Measurements from ENCODE around the gene SERPINE2. TPM values are rescaled to one million over a fixed set of nuclear protein-coding genes. Genes with fewer than 3 reads are reported as not detected.

The SERPINE2 gene
- total and polyA plus RNA-seq, 2 donors: 11.0 to 24.6 TPM

- Histone ChIP-seq H3K9me3 (ENCODE audit: control insufficient read depth in 2 of 2, insufficient read depth in 1 of 2, low read length in 1 of 2) (no peaks in the 10 kb centered on the region), H3K27me3 (ENCODE audit: control insufficient read depth in 2 of 2, insufficient read depth in 1 of 2, low read length in 1 of 2) (no peaks in the 10 kb centered on the region), H3K4me3 (ENCODE audit: low read length in 2 of 2) (no peak overlapping the region), H3K27ac (ENCODE audit: low read depth in 1 of 2, low read length in 1 of 2) (no peak overlapping the region), H3K4me1 (ENCODE audit: control insufficient read depth in 2 of 2, insufficient read depth in 2 of 2, low read length in 2 of 2) (no peaks in the 10 kb centered on the region), H3K36me3 (ENCODE audit: control insufficient read depth in 2 of 2, insufficient read depth in 2 of 2, low read length in 1 of 2) (no peaks in the 10 kb centered on the region)
- no peak for DNase-seq (ENCODE audit: low read depth in 6 of 9, low spot score in 9 of 9)
- 96% methylated on average over 5 of the region's 5 CpGs for WGBS
Measured at GRCh38 chr2:223995569-223995968, 43.5 kb downstream of the SERPINE2 start.

- H3K27ac ChIP-seq (ENCODE audit: low read depth in 1 of 2, low read length in 1 of 2): no peak overlapping the region
- H3K27me3 ChIP-seq (ENCODE audit: control insufficient read depth in 2 of 2, insufficient read depth in 1 of 2, low read length in 1 of 2): no peaks in the 10 kb centered on the region
- 94% methylated on average over 4 of the region's 4 CpGs for WGBS
Measured at GRCh38 chr2:223994562-223995162, 44.4 kb downstream of the SERPINE2 start.

GRCh38 chr2:223993634-223994232 lies 45.4 kb downstream of the SERPINE2 start:
- H3K27me3 ChIP-seq (ENCODE audit: control insufficient read depth in 2 of 2, insufficient read depth in 1 of 2, low read length in 1 of 2): no peaks in the 10 kb centered on the region
- 46% methylated on average over 5 of the region's 5 CpGs for WGBS
- no peaks in the 10 kb centered on the region for H3K9me3 ChIP-seq (ENCODE audit: control insufficient read depth in 2 of 2, insufficient read depth in 1 of 2, low read length in 1 of 2)
- H3K4me1 ChIP-seq (ENCODE audit: control insufficient read depth in 2 of 2, insufficient read depth in 2 of 2, low read length in 2 of 2): no peaks in the 10 kb centered on the region
- H3K4me3 ChIP-seq (ENCODE audit: low read length in 2 of 2): no peak overlapping the region
- peak; percentile 23 to 74 (median 48) for DNase-seq (ENCODE audit: low read depth in 6 of 9, low spot score in 9 of 9)
- H3K36me3 ChIP-seq (ENCODE audit: control insufficient read depth in 2 of 2, insufficient read depth in 2 of 2, low read length in 1 of 2): no peaks in the 10 kb centered on the region
- H3K27ac ChIP-seq (ENCODE audit: low read depth in 1 of 2, low read length in 1 of 2): no peak overlapping the region

More at GRCh38 chr2:223994562-223995162, 44.4 kb downstream of the SERPINE2 start:
- no peaks in the 10 kb centered on the region for H3K9me3 ChIP-seq (ENCODE audit: control insufficient read depth in 2 of 2, insufficient read depth in 1 of 2, low read length in 1 of 2)
- DNase-seq (ENCODE audit: low read depth in 6 of 9, low spot score in 9 of 9): no peak
- H3K4me3 ChIP-seq (ENCODE audit: low read length in 2 of 2): no peak overlapping the region
- no peaks in the 10 kb centered on the region for H3K36me3 ChIP-seq (ENCODE audit: control insufficient read depth in 2 of 2, insufficient read depth in 2 of 2, low read length in 1 of 2)
- H3K4me1 ChIP-seq (ENCODE audit: control insufficient read depth in 2 of 2, insufficient read depth in 2 of 2, low read length in 2 of 2): no peaks in the 10 kb centered on the region

GRCh38 chr2:223991611-223992010 lies 47.5 kb downstream of the SERPINE2 start:
- Histone ChIP-seq H3K27me3 (ENCODE audit: control insufficient read depth in 2 of 2, insufficient read depth in 1 of 2, low read length in 1 of 2) (no peaks in the 10 kb centered on the region), H3K36me3 (ENCODE audit: control insufficient read depth in 2 of 2, insufficient read depth in 2 of 2, low read length in 1 of 2) (no peaks in the 10 kb centered on the region), H3K4me1 (ENCODE audit: control insufficient read depth in 2 of 2, insufficient read depth in 2 of 2, low read length in 2 of 2) (no peaks in the 10 kb centered on the region), H3K4me3 (ENCODE audit: low read length in 2 of 2) (no peak overlapping the region), H3K27ac (ENCODE audit: low read depth in 1 of 2, low read length in 1 of 2) (no peak overlapping the region), H3K9me3 (ENCODE audit: control insufficient read depth in 2 of 2, insufficient read depth in 1 of 2, low read length in 1 of 2) (no peaks in the 10 kb centered on the region)
- WGBS: 97% methylated on average over 12 of the region's 12 CpGs
- DNase-seq (ENCODE audit: low read depth in 6 of 9, low spot score in 9 of 9): no peak

- Histone ChIP-seq H3K4me1 (ENCODE audit: control insufficient read depth in 2 of 2, insufficient read depth in 2 of 2, low read length in 2 of 2) (no peaks in the 10 kb centered on the region), H3K36me3 (ENCODE audit: control insufficient read depth in 2 of 2, insufficient read depth in 2 of 2, low read length in 1 of 2) (no peaks in the 10 kb centered on the region), H3K27me3 (ENCODE audit: control insufficient read depth in 2 of 2, insufficient read depth in 1 of 2, low read length in 1 of 2) (no peaks in the 10 kb centered on the region), H3K4me3 (ENCODE audit: low read length in 2 of 2) (no peak overlapping the region), H3K27ac (ENCODE audit: low read depth in 1 of 2, low read length in 1 of 2) (no peak overlapping the region), H3K9me3 (ENCODE audit: control insufficient read depth in 2 of 2, insufficient read depth in 1 of 2, low read length in 1 of 2) (no peaks in the 10 kb centered on the region)
- no peak for DNase-seq (ENCODE audit: low read depth in 6 of 9, low spot score in 9 of 9)
- 92% methylated on average over 3 of the region's 3 CpGs for WGBS
Measured at GRCh38 chr2:223989856-223990232, 49.2 kb downstream of the SERPINE2 start.

- Histone ChIP-seq H3K9me3 (ENCODE audit: control insufficient read depth in 2 of 2, insufficient read depth in 1 of 2, low read length in 1 of 2) (no peaks in the 10 kb centered on the region), H3K4me1 (ENCODE audit: control insufficient read depth in 2 of 2, insufficient read depth in 2 of 2, low read length in 2 of 2) (no peaks in the 10 kb centered on the region), H3K36me3 (ENCODE audit: control insufficient read depth in 2 of 2, insufficient read depth in 2 of 2, low read length in 1 of 2) (no peaks in the 10 kb centered on the region), H3K27me3 (ENCODE audit: control insufficient read depth in 2 of 2, insufficient read depth in 1 of 2, low read length in 1 of 2) (no peaks in the 10 kb centered on the region), H3K4me3 (ENCODE audit: low read length in 2 of 2) (no peak overlapping the region), H3K27ac (ENCODE audit: low read depth in 1 of 2, low read length in 1 of 2) (no peak overlapping the region)
- WGBS: 94% methylated on average over 10 of the region's 10 CpGs
- no peak for DNase-seq (ENCODE audit: low read depth in 6 of 9, low spot score in 9 of 9)
Measured at GRCh38 chr2:223989206-223989855, 49.8 kb downstream of the SERPINE2 start.

GRCh38 chr2:223981241-223981640 lies 57.8 kb downstream of the SERPINE2 start:
- H3K4me1 ChIP-seq (ENCODE audit: control insufficient read depth in 2 of 2, insufficient read depth in 2 of 2, low read length in 2 of 2): peaks cover 0 to 8% of the 10 kb centered on the region in 2 donors
- no peaks in the 10 kb centered on the region for H3K9me3 ChIP-seq (ENCODE audit: control insufficient read depth in 2 of 2, insufficient read depth in 1 of 2, low read length in 1 of 2)
- no peak overlapping the region for H3K27ac ChIP-seq (ENCODE audit: low read depth in 1 of 2, low read length in 1 of 2)
- no peak overlapping the region for H3K4me3 ChIP-seq (ENCODE audit: low read length in 2 of 2)
- 96% methylated on average over 1 of the region's 1 CpG for WGBS
- no peaks in the 10 kb centered on the region for H3K36me3 ChIP-seq (ENCODE audit: control insufficient read depth in 2 of 2, insufficient read depth in 2 of 2, low read length in 1 of 2)
- DNase-seq (ENCODE audit: low read depth in 6 of 9, low spot score in 9 of 9): no peak
- H3K27me3 ChIP-seq (ENCODE audit: control insufficient read depth in 2 of 2, insufficient read depth in 1 of 2, low read length in 1 of 2): no peaks in the 10 kb centered on the region

GRCh38 chr2:223980803-223981202 lies 58.3 kb downstream of the SERPINE2 start:
- Histone ChIP-seq H3K9me3 (ENCODE audit: control insufficient read depth in 2 of 2, insufficient read depth in 1 of 2, low read length in 1 of 2) (no peaks in the 10 kb centered on the region), H3K36me3 (ENCODE audit: control insufficient read depth in 2 of 2, insufficient read depth in 2 of 2, low read length in 1 of 2) (no peaks in the 10 kb centered on the region), H3K27me3 (ENCODE audit: control insufficient read depth in 2 of 2, insufficient read depth in 1 of 2, low read length in 1 of 2) (no peaks in the 10 kb centered on the region), H3K4me3 (ENCODE audit: low read length in 2 of 2) (no peak overlapping the region), H3K27ac (ENCODE audit: low read depth in 1 of 2, low read length in 1 of 2) (peak overlapping the region in 1 of 2 donors; percentile 44), H3K4me1 (ENCODE audit: control insufficient read depth in 2 of 2, insufficient read depth in 2 of 2, low read length in 2 of 2) (peaks cover 0 to 8% of the 10 kb centered on the region in 2 donors)
- DNase-seq (ENCODE audit: low read depth in 6 of 9, low spot score in 9 of 9): no peak
- WGBS: 95% methylated on average over 4 of the region's 4 CpGs

- H3K9me3 ChIP-seq (ENCODE audit: control insufficient read depth in 2 of 2, insufficient read depth in 1 of 2, low read length in 1 of 2): no peaks in the 10 kb centered on the region
- H3K27ac ChIP-seq (ENCODE audit: low read depth in 1 of 2, low read length in 1 of 2): peak overlapping the region in 1 of 2 donors; percentile 44
- no peaks in the 10 kb centered on the region for H3K27me3 ChIP-seq (ENCODE audit: control insufficient read depth in 2 of 2, insufficient read depth in 1 of 2, low read length in 1 of 2)
- no peak overlapping the region for H3K4me3 ChIP-seq (ENCODE audit: low read length in 2 of 2)
- 99% methylated on average over 1 of the region's 1 CpG for WGBS
- peaks cover 0 to 8% of the 10 kb centered on the region in 2 donors for H3K4me1 ChIP-seq (ENCODE audit: control insufficient read depth in 2 of 2, insufficient read depth in 2 of 2, low read length in 2 of 2)
- no peak for DNase-seq (ENCODE audit: low read depth in 6 of 9, low spot score in 9 of 9)
- no peaks in the 10 kb centered on the region for H3K36me3 ChIP-seq (ENCODE audit: control insufficient read depth in 2 of 2, insufficient read depth in 2 of 2, low read length in 1 of 2)
Measured at GRCh38 chr2:223980397-223980735, 58.7 kb downstream of the SERPINE2 start.
